Measurements from ENCODE around the gene MPV17. TPM values are rescaled to one million over a fixed set of nuclear protein-coding genes. Genes with fewer than 3 reads are reported as not detected.

Gene MPV17
- total RNA-seq, 1 experiment from 2014 or later: 50.6 TPM

GRCh38 chr2:27261926-27262298 is 61.0 kb downstream of the MPV17 start:
- H3K27ac Mint-ChIP-seq (ENCODE audit: unreplicated experiment): no peak overlapping the region
- Histone ChIP-seq H3K4me1 (peaks cover 18% of the 10 kb centered on the region), H3K36me3 (ENCODE audit: control insufficient read depth, insufficient read depth, low read length) (no peaks in the 10 kb centered on the region), H3K4me3 (ENCODE audit: low read depth, low read length) (peak overlapping the region; percentile 58), H3K27me3 (replicated peaks; ENCODE audit: control insufficient read depth, insufficient read depth, low read length) (peaks cover 6% of the 10 kb centered on the region; the same call in 1 of the 2 replicates), H3K9me3 (no peaks in the 10 kb centered on the region)
- intact Hi-C loops (cut with micrococcal nuclease; ENCODE audit: unreplicated experiment): loop anchor here (5.0 kb wide), 1 partner anchor 45 kb away; the partner anchor contains the start of gene CAD
- BruUV-seq (replicated peaks): no TSS peak
- H3K27me3 Mint-ChIP-seq (ENCODE audit: insufficient read depth, unreplicated experiment): peaks cover 27% of the 10 kb centered on the region
- ChIA-PET CTCF (interaction anchor here (1.3 to 1.9 kb wide), 3 partner anchors 13 to 168 kb away, joined by 4 to 8 read pairs (median 7); no protein-coding TSS in a partner anchor), POLR2A (no interaction called here)
- no peaks in the 10 kb centered on the region for H3K9me3 Mint-ChIP-seq (ENCODE audit: unreplicated experiment)
- peak overlapping the region; percentile 74 for H3K4me3 Mint-ChIP-seq (ENCODE audit: unreplicated experiment)
- no peaks in the 10 kb centered on the region for H3K36me3 Mint-ChIP-seq (ENCODE audit: insufficient read depth, unreplicated experiment)
- no peak for TF ChIP-seq CTCF (IDR thresholded peaks at IDR 0.05; ENCODE audit: insufficient read depth in 1 of 2, low read depth in 1 of 2, low read length in 1 of 2, severe bottlenecking in 1 of 2, unreplicated experiment in 1 of 2)
- no peak for DNase-seq
- peaks cover 13% of the 10 kb centered on the region for H3K4me1 Mint-ChIP-seq (ENCODE audit: low read depth, unreplicated experiment)

- no peaks in the 10 kb centered on the region for H3K9me3 ChIP-seq
- POLR2A ChIA-PET: no interaction called here
- no peak overlapping the region for H3K27ac Mint-ChIP-seq (ENCODE audit: unreplicated experiment)
- peaks cover 27% of the 10 kb centered on the region for H3K27me3 Mint-ChIP-seq (ENCODE audit: insufficient read depth, unreplicated experiment)
- BruUV-seq (replicated peaks): no TSS peak
- no peaks in the 10 kb centered on the region for H3K36me3 Mint-ChIP-seq (ENCODE audit: insufficient read depth, unreplicated experiment)
- H3K9me3 Mint-ChIP-seq (ENCODE audit: unreplicated experiment): no peaks in the 10 kb centered on the region
- DNase-seq: no peak
- H3K4me1 Mint-ChIP-seq (ENCODE audit: low read depth, unreplicated experiment): peaks cover 13% of the 10 kb centered on the region
- peaks cover 6% of the 10 kb centered on the region; the same call in 1 of the 2 replicates for H3K27me3 ChIP-seq (replicated peaks; ENCODE audit: control insufficient read depth, insufficient read depth, low read length)
- CTCF ChIA-PET: interaction anchor here (1.5 to 1.9 kb wide), 2 partner anchors 13 to 19 kb away, joined by 4 to 7 read pairs; no protein-coding TSS in a partner anchor
- no peaks in the 10 kb centered on the region for H3K36me3 ChIP-seq (ENCODE audit: control insufficient read depth, insufficient read depth, low read length)
- intact Hi-C loops (cut with micrococcal nuclease; ENCODE audit: unreplicated experiment): loop anchor here (5.0 kb wide), 1 partner anchor 44 kb away; the partner anchor contains the start of gene CAD
- H3K4me3 Mint-ChIP-seq (ENCODE audit: unreplicated experiment): peak overlapping the region; percentile 74
- no peak for TF ChIP-seq CTCF (IDR thresholded peaks at IDR 0.05; ENCODE audit: insufficient read depth in 1 of 2, low read depth in 1 of 2, low read length in 1 of 2, severe bottlenecking in 1 of 2, unreplicated experiment in 1 of 2)
- H3K4me3 ChIP-seq (ENCODE audit: low read depth, low read length): no peak overlapping the region
- peaks cover 18% of the 10 kb centered on the region for H3K4me1 ChIP-seq
Measured at GRCh38 chr2:27261241-27261925, 61.5 kb downstream of the MPV17 start.

Other genes with a start within 250 kb of the MPV17 start
- gene EMILIN1, start 244.5 kb downstream of the MPV17 start, total RNA-seq (2022): 0.30 and 0.43 TPM in 2 replicates
- gene KHK, start 236.3 kb downstream of the MPV17 start, total RNA-seq (2022): 7.9 and 9.3 TPM in 2 replicates
- 4.4 and 5.0 TPM in 2 replicates for gene CGREF1, start 204.0 kb downstream of the MPV17 start, total RNA-seq (2022)
- gene ABHD1, start 199.3 kb downstream of the MPV17 start, total RNA-seq (2022): 0.18 and 0.23 TPM in 2 replicates
- gene PREB, start 188.5 kb downstream of the MPV17 start, total RNA-seq (2022): 62.5 and 65.3 TPM in 2 replicates
- not detected in 2 replicates for gene PRR30, start 183.7 kb downstream of the MPV17 start, total RNA-seq (2022)
- not detected in 2 replicates for gene TCF23, start 174.1 kb downstream of the MPV17 start, total RNA-seq (2022)
- 150 and 157 TPM in 2 replicates for gene ATRAID, start 111.1 kb downstream of the MPV17 start, total RNA-seq (2022)
- gene SLC5A6, start 110.8 kb downstream of the MPV17 start, total RNA-seq (2022): 93.7 and 98.2 TPM in 2 replicates
- 86.4 and 103 TPM in 2 replicates for gene CAD, start 105.7 kb downstream of the MPV17 start, total RNA-seq (2022)
- gene SLC30A3, start 60.0 kb downstream of the MPV17 start, total RNA-seq (2022): 3.9 and 4.3 TPM in 2 replicates
- 0.25 and 0.51 TPM in 2 replicates for gene DNAJC5G, start 47.7 kb downstream of the MPV17 start, total RNA-seq (2022)
- gene TRIM54, start 40.7 kb downstream of the MPV17 start, total RNA-seq (2022): 0.25 TPM in 1 of 2 replicates, not detected in the other
- 0.86 TPM in 1 of 2 replicates, not detected in the other for gene UCN, start 14.7 kb downstream of the MPV17 start, total RNA-seq (2022)
- 81.0 and 91.4 TPM in 2 replicates for gene GTF3C2, start 33.7 kb upstream of the MPV17 start, total RNA-seq (2022)
- 79.7 and 91.3 TPM in 2 replicates for gene EIF2B4, start 47.2 kb upstream of the MPV17 start, total RNA-seq (2022)
- 98.7 and 108 TPM in 2 replicates for gene SNX17, start 47.5 kb upstream of the MPV17 start, total RNA-seq (2022)
- 18.2 and 19.2 TPM in 2 replicates for gene ZNF513, start 57.6 kb upstream of the MPV17 start, total RNA-seq (2022)
- gene PPM1G, start 86.5 kb upstream of the MPV17 start, total RNA-seq (2022): 140 and 149 TPM in 2 replicates
- gene NRBP1, start 105.5 kb upstream of the MPV17 start, total RNA-seq (2022): 148 and 169 TPM in 2 replicates
- 47.8 and 53.9 TPM in 2 replicates for gene KRTCAP3, start 119.3 kb upstream of the MPV17 start, total RNA-seq (2022)
- 17.2 and 21.9 TPM in 2 replicates for gene IFT172, start 166.6 kb upstream of the MPV17 start, total RNA-seq (2022)
- gene FNDC4, start 172.1 kb upstream of the MPV17 start, total RNA-seq (2022): 2.4 and 2.5 TPM in 2 replicates
- 0.65 TPM in 1 of 2 replicates, not detected in the other for gene GCKR, start 173.7 kb upstream of the MPV17 start, total RNA-seq (2022)